ACC112 (cell line): Measurements from ENCODE around the gene CTNNA3.
"Not testable (repeated sequence)": the region's sequence is repeated elsewhere in the genome, so short reads cannot be mapped to it uniquely, and the experiment has no call there.

Experiments
- H2AFZ ChIP-seq: fragments of 200-600 bp; sonication (generic); one replicate; pipeline ENCODE4 v1.6.0; 2017; ENCODE audit warnings: antibody characterized with exemption, low read length; ENCODE audit not compliant: unreplicated experiment
- H3K27ac ChIP-seq: fragments of 200-600 bp; sonication (generic); 2 replicates; pipeline ENCODE4 v1.5.1; 2014; ENCODE audit warnings: low read depth, mild to moderate bottlenecking, antibody characterized with exemption, low read length, moderate library complexity
- H3K27me3 ChIP-seq: fragments of 200-600 bp; sonication (generic); 2 replicates; pipeline ENCODE4 v1.6.1; 2014; ENCODE audit warnings: mild to moderate bottlenecking, antibody characterized with exemption, low read length, moderate library complexity, mixed read lengths; ENCODE audit not compliant: insufficient read depth
- H3K36me3 ChIP-seq: fragments of 200-600 bp; sonication (generic); 2 replicates; pipeline ENCODE4 v1.6.1; 2016; ENCODE audit warnings: mild to moderate bottlenecking, antibody characterized with exemption, low read length, moderate library complexity, mixed read lengths; ENCODE audit not compliant: insufficient read depth
- H3K4me1 ChIP-seq: fragments of 200-600 bp; sonication (generic); one replicate; pipeline ENCODE4 v1.6.1; 2016; ENCODE audit warnings: low read length, mixed read lengths; ENCODE audit not compliant: insufficient read depth, unreplicated experiment, control insufficient read depth
- H3K4me3 ChIP-seq: fragments of 200-600 bp; sonication (generic); 2 replicates; pipeline ENCODE4 v1.5.1; 2014; ENCODE audit warnings: mild to moderate bottlenecking, low read depth, low read length
- H3K79me2 ChIP-seq: fragments of 200-600 bp; sonication (generic); one replicate; pipeline ENCODE4 v1.6.0; 2016; ENCODE audit warnings: low read length; ENCODE audit not compliant: control insufficient read depth, unreplicated experiment, insufficient read depth

Gene CTNNA3

DNA sequence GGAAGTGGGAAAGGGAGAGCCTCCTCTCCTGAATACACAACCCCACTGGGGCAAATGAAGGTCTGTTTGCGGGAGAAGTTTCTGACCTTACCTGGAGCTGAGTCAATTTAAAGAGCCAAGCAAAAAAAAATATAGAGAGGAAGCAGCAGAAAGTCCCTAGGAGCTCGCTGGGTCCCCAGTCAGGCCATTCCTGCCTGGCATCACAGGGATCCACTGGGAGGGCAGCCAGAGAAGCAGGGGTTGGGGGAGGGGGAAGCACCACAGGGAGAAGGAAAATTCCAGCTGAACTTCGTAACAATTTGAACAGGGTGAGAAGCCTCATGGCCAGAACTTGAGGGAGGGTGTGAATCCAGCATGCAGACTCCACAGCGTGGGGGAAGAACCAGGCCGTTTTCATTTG lies 471.4 kb downstream of the CTNNA3 start:
- Histone ChIP-seq H3K27me3 (no peaks in the 10 kb centered on the region), H3K27ac (no peak overlapping the region), H3K79me2 (no peaks in the 10 kb centered on the region), H3K36me3 (no peaks in the 10 kb centered on the region), H3K4me3 (no peak overlapping the region), H2AFZ (no peak overlapping the region), H3K4me1 (no peaks in the 10 kb centered on the region)

DNA sequence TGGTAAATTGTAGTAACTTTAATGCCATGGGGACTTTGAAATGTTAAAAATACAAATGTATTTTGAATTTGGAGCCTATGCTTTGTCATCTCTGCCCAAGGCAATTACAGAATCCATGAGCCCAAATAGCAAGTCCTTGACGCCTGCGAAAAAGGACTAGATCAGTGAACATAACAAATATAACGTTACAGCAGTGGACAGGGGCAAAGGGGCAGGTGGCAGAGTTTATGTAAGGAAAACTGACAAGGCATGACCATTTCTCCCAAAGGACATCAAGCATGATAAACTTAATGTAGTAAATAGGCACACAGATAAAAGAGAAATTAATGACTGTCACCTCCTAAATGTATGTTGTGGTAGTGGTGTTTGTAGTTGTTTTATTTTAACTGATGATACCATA lies 473.1 kb downstream of the CTNNA3 start:
- no peaks in the 10 kb centered on the region for H3K36me3 ChIP-seq
- H3K27me3 ChIP-seq: no peaks in the 10 kb centered on the region
- H3K27ac ChIP-seq: no peak overlapping the region
- no peak overlapping the region for H2AFZ ChIP-seq
- no peaks in the 10 kb centered on the region for H3K4me1 ChIP-seq
- H3K4me3 ChIP-seq: no peak overlapping the region
- no peaks in the 10 kb centered on the region for H3K79me2 ChIP-seq

DNA sequence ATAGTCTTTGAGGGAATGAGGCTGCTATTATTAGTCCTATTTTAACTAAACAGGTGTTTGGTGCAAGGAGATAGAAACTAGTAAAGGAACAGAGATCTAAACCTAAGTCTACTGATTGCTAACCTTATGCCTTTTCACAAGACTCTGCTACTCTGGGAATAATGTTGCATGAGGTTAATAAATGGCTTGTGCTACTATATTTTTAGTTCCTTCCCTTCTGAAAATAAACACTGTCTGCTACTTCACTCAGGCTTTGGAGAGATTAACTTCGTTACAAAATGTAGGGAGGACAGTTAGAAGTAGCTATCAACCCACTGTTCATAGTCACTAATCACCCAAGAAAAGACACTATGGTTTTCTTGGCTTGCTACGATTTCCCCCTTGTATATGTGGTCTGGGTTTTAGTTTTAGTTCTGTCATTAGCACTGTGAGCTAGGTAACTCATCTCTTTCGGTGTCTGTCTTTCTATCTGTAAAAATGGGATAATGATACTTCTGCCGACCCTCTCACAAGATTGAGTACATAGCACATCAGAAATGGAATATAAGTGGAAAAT lies 474.0 kb downstream of the CTNNA3 start:
- no peaks in the 10 kb centered on the region for H3K36me3 ChIP-seq

DNA sequence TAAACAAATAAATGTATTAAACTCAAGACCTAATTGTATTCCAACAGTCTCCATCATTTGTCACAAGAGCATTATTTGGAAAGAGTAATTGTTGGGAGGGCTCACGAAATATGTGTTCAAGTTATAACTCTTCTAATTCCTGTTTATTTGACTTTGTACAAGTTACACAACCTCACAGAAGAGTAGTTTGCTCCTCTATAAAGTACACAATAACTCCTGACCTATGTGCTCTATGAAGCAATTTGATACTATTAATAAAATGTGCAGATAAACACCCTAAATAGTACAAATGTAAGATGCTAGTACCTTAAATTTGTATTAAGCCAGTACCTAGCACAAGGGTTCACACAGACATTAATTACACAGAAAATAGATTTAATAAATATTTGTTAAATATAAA lies 484.3 kb downstream of the CTNNA3 start:
- Histone ChIP-seq H3K4me1 (no peaks in the 10 kb centered on the region), H2AFZ (no peak overlapping the region), H3K4me3 (no peak overlapping the region), H3K27ac (no peak overlapping the region), H3K36me3 (no peaks in the 10 kb centered on the region), H3K79me2 (no peaks in the 10 kb centered on the region), H3K27me3 (no peaks in the 10 kb centered on the region)

More for the DNA sequence above, 474.0 kb downstream of the CTNNA3 start:
- Histone ChIP-seq H3K4me1 (no peaks in the 10 kb centered on the region), H3K27ac (no peak overlapping the region), H3K4me3 (no peak overlapping the region), H2AFZ (no peak overlapping the region), H3K79me2 (no peaks in the 10 kb centered on the region), H3K27me3 (no peaks in the 10 kb centered on the region)

DNA sequence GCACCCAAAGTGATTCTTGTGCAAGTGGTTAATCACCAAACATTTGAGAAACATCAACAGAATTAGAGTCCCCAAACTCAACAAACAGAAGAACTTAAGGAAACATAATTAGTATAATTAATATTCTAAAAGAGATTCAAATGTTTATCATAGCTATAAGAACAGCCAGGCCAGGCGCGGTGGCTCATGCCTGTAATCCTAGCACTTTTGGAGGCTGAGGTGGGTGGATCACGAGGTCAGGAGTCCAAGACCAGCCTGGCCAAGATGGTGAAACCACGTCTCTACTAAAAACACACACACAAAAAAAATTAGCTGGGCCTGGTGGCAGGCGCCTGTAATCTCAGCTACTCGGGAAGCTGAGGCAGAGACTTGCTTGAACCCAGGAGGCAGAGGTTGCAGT lies 488.1 kb downstream of the CTNNA3 start:
- H3K4me3 ChIP-seq, H3K27ac ChIP-seq, H2AFZ ChIP-seq, H3K79me2 ChIP-seq, H3K36me3 ChIP-seq, H3K4me1 ChIP-seq, H3K27me3 ChIP-seq: not testable (repeated sequence)

DNA sequence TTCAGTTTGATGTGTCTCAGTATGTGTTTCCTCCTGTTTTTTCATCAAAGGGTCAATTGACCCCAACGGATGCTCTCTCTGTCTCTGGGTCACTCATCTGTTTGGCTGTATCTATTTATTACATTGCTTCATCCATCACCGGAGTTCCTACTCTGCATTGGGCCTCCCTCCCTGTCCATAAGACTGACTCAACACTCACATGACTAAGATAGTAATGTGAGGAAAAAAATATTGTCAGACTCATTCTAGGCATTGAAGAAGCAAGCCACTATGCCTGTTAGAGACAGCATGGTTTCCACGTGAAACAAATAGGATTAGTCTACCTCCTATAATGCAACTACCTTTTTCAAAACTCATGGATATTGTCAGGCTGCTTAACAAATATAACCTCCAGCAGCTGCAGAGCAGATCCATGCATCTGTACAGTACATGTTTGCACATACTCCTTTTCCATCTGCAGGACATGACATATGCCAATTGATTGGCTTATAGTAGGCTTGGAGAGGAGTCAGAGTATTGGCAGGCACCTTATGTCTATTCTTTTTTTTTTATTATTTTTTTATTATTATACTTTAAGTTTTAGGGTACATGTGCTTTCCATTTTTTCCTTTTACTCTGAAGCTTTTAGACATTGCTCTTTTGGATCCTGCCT lies 495.0 kb downstream of the CTNNA3 start:
- Histone ChIP-seq H3K27me3 (no peaks in the 10 kb centered on the region), H3K36me3 (no peaks in the 10 kb centered on the region), H3K4me1 (no peaks in the 10 kb centered on the region), H3K4me3 (no peak overlapping the region), H2AFZ (no peak overlapping the region), H3K79me2 (no peaks in the 10 kb centered on the region), H3K27ac (no peak overlapping the region)

DNA sequence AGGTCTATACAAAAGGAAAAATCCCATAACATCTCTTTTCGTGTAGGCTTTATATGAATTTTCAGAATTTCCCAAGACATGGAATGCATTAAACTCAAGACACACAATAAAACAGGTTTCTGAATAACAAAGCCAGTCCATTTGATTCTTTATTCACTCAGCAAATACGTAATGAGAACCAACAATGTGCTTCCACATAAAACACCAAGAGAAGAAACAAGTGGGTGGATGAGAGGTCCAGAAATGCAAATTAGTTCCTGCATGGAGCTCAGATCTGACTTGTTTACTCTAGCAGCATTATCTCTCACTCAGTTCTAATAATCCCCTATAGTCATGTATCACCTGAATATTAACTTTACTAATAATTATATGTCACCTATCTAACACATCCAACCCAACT lies 520.6 kb downstream of the CTNNA3 start:
- no peak overlapping the region for H2AFZ ChIP-seq
- no peak overlapping the region for H3K4me3 ChIP-seq

DNA sequence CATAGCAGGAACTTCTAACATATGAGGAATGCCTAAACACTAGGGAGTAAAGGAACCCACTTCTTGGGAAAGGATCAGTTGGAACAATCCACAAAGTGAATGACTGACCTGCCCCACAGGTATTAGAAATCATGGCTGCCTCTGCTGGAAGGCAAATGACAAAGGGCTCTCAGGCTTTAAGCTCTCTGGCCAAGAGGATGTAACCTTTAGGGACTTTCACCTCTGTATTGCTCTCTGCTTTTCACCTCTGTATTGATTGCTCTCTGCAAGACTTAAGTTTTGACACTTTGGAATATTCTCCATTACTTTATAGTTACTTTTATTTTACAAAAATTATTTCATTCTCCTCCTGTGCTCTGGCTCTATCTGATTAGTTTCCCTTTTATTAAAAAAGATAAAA lies 522.2 kb downstream of the CTNNA3 start:
- no peak overlapping the region for H2AFZ ChIP-seq
- no peaks in the 10 kb centered on the region for H3K27me3 ChIP-seq
- H3K27ac ChIP-seq: no peak overlapping the region
- no peaks in the 10 kb centered on the region for H3K79me2 ChIP-seq
- no peak overlapping the region for H3K4me3 ChIP-seq
- H3K4me1 ChIP-seq: no peaks in the 10 kb centered on the region
- H3K36me3 ChIP-seq: no peaks in the 10 kb centered on the region

More for the DNA sequence above, 520.6 kb downstream of the CTNNA3 start:
- Histone ChIP-seq H3K79me2 (no peaks in the 10 kb centered on the region), H3K4me1 (no peaks in the 10 kb centered on the region), H3K27ac (no peak overlapping the region), H3K27me3 (no peaks in the 10 kb centered on the region), H3K36me3 (no peaks in the 10 kb centered on the region)

DNA sequence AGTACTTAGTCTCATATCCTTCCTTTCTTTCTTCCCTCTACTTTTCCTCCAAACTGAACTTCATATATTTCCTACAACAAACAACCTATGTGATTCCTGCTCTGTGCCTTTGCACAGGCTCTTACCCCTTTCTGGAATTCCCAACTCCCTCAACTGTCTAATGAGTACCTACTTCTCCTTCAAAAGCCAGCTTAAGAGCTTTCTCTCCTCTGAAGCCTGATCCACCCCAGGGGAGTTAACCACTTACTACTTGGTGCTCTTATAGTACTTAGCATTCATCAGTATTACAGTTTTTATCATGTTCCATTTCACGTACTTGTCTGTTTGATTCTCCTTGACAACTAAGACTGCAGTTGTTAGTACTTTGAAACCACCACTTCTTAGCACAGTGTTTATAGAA lies 524.0 kb downstream of the CTNNA3 start:
- Histone ChIP-seq H3K36me3 (no peaks in the 10 kb centered on the region), H3K4me1 (no peaks in the 10 kb centered on the region), H2AFZ (no peak overlapping the region), H3K79me2 (no peaks in the 10 kb centered on the region), H3K27me3 (no peaks in the 10 kb centered on the region), H3K27ac (no peak overlapping the region), H3K4me3 (no peak overlapping the region)

DNA sequence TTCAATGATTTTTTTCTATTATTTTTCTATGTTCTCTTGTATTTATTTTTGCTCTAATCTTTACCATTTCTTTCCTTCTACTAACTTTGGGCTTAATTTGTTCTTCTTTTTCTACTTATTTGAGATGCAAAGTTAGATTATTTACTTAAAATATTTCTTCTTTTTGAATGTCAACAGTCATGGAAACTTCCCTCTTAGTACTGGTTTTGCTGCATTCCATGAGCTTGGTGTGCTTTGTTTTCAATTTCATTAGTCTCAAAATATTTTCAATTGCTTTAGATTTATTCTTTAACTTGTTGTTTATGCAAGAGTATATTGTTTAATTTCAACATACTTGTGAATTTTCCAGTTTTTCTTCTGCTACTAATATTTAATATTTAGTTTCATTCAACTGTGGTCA lies 539.8 kb downstream of the CTNNA3 start:
- Histone ChIP-seq H3K4me1 (no peaks in the 10 kb centered on the region), H3K27ac (no peak overlapping the region)

DNA sequence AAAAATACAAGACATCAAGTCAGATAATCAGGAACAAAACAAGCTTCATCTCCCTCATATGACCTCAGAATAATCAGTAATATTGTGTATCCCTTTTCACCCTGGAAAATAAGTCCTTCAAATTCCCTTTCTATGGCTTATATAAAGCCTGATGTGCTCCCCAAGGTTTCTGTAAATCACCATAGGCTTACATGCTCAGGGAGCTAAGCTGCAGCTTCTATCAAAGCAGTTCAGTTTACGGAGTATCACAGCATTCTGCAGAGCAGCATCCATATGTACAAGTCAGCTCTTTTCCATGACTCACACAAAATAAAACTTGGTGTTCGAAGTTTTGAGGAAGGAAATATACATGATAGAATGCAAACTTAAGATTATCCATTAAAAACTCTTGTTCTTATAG lies 544.5 kb downstream of the CTNNA3 start:
- no peak overlapping the region for H3K27ac ChIP-seq
- H2AFZ ChIP-seq: no peak overlapping the region

More for the DNA sequence above, 539.8 kb downstream of the CTNNA3 start:
- no peaks in the 10 kb centered on the region for H3K79me2 ChIP-seq
- no peaks in the 10 kb centered on the region for H3K27me3 ChIP-seq
- H3K4me3 ChIP-seq: no peak overlapping the region
- H2AFZ ChIP-seq: no peak overlapping the region
- no peaks in the 10 kb centered on the region for H3K36me3 ChIP-seq

More for the DNA sequence above, 544.5 kb downstream of the CTNNA3 start:
- Histone ChIP-seq H3K4me3 (no peak overlapping the region), H3K27me3 (no peaks in the 10 kb centered on the region), H3K79me2 (no peaks in the 10 kb centered on the region), H3K36me3 (no peaks in the 10 kb centered on the region), H3K4me1 (no peaks in the 10 kb centered on the region)
